ENCODE data around the gene ADRB2.

ADRB2 gene

GRCh38 chr5:148805326-148806290 is 20.8 kb upstream of the ADRB2 start:
- DNase-seq: peak; percentile 60

- no peak for DNase-seq
Measured at GRCh38 chr5:148806520-148806931, 19.9 kb upstream of the ADRB2 start.

- no peak for DNase-seq
Measured at GRCh38 chr5:148807851-148808250, 18.6 kb upstream of the ADRB2 start.

- peak; percentile 41 for DNase-seq
Measured at GRCh38 chr5:148808864-148809642, 17.4 kb upstream of the ADRB2 start.

GRCh38 chr5:148809781-148810524 is 16.5 kb upstream of the ADRB2 start:
- DNase-seq: no peak

GRCh38 chr5:148810823-148811222 is 15.6 kb upstream of the ADRB2 start:
- no peak for DNase-seq

GRCh38 chr5:148811756-148812155 is 14.7 kb upstream of the ADRB2 start:
- no peak for DNase-seq

GRCh38 chr5:148815086-148815485 is 11.3 kb upstream of the ADRB2 start:
- DNase-seq: no peak

- no peak for DNase-seq
Measured at GRCh38 chr5:148815578-148815977, 10.8 kb upstream of the ADRB2 start.

GRCh38 chr5:148816357-148816756 is 10.1 kb upstream of the ADRB2 start:
- no peak for DNase-seq

GRCh38 chr5:148816782-148817181 is 9.6 kb upstream of the ADRB2 start:
- no peak for DNase-seq

- DNase-seq: no peak
Measured at GRCh38 chr5:148817606-148818005, 8.8 kb upstream of the ADRB2 start.

GRCh38 chr5:148820461-148821395 is 5.7 kb upstream of the ADRB2 start:
- DNase-seq: no peak

- no peak for DNase-seq
Measured at GRCh38 chr5:148823871-148824270, 2.5 kb upstream of the ADRB2 start.

GRCh38 chr5:148825716-148826052 is 727 bp upstream of the ADRB2 start:
- DNase-seq: no peak

- DNase-seq: no peak
Measured at GRCh38 chr5:148826739-148827070, 294 bp downstream of the ADRB2 start.

- no peak for DNase-seq
Measured at GRCh38 chr5:148827723-148828122, 1.3 kb downstream of the ADRB2 start.

GRCh38 chr5:148828511-148829247 is 2.3 kb downstream of the ADRB2 start:
- DNase-seq: no peak

- DNase-seq: no peak
Measured at GRCh38 chr5:148829248-148829594, 2.8 kb downstream of the ADRB2 start.

- DNase-seq: no peak
Measured at GRCh38 chr5:148829734-148830133, 3.3 kb downstream of the ADRB2 start.

GRCh38 chr5:148830211-148830610 is 3.8 kb downstream of the ADRB2 start:
- DNase-seq: no peak

Measured in activated CD4-positive, alpha-beta T cell treated with anti-CD3 and anti-CD28 coated beads for 48 hours (primary cell).